ENCODE data around the gene ARHGAP26.
A peak's percentile ranks its signal among the peaks of the same experiment; 100 is the strongest.

Gene ARHGAP26

GRCh38 chr5:142767178-142767577 is 3.0 kb upstream of the ARHGAP26 start:
- no peak overlapping the region for H3K9ac ChIP-seq (ENCODE audit: insufficient read length, low read depth)
- H3K4me1 ChIP-seq (ENCODE audit: insufficient read depth, insufficient read length), result no peaks in the 10 kb centered on the region
- H3K27me3 ChIP-seq (ENCODE audit: insufficient read depth, insufficient read length), result peaks cover 33% of the 10 kb centered on the region
- TF ChIP-seq ZNF274 (IDR thresholded peaks at IDR 0.05; ENCODE audit: low read depth, low read length), result no peak
- TF ChIP-seq YY1 (IDR thresholded peaks at IDR 0.05; ENCODE audit: insufficient read depth, insufficient read length), result no peak
- no peak for TF ChIP-seq SUZ12 (IDR thresholded peaks at IDR 0.05; ENCODE audit: extremely low read depth, insufficient read depth, insufficient read length)
- DNase-seq (ENCODE audit: low read depth, low spot score), result no peak
- H3K36me3 ChIP-seq (ENCODE audit: insufficient read depth, insufficient read length, low read length), result no peaks in the 10 kb centered on the region
- H3K9me3 ChIP-seq (ENCODE audit: insufficient read depth, low read length), result no peaks in the 10 kb centered on the region
- no peak overlapping the region for H3K4me3 ChIP-seq (ENCODE audit: insufficient read length, low read depth)

- no peaks in the 10 kb centered on the region for H3K9me3 ChIP-seq (ENCODE audit: insufficient read depth, low read length)
- DNase-seq (ENCODE audit: low read depth, low spot score), result no peak
- H3K36me3 ChIP-seq (ENCODE audit: insufficient read depth, insufficient read length, low read length), result no peaks in the 10 kb centered on the region
- no peak for TF ChIP-seq YY1 (IDR thresholded peaks at IDR 0.05; ENCODE audit: insufficient read depth, insufficient read length)
- no peak for TF ChIP-seq ZNF274 (IDR thresholded peaks at IDR 0.05; ENCODE audit: low read depth, low read length)
- no peak for TF ChIP-seq SUZ12 (IDR thresholded peaks at IDR 0.05; ENCODE audit: extremely low read depth, insufficient read depth, insufficient read length)
- no peaks in the 10 kb centered on the region for H3K4me1 ChIP-seq (ENCODE audit: insufficient read depth, insufficient read length)
- no peak overlapping the region for H3K4me3 ChIP-seq (ENCODE audit: insufficient read length, low read depth)
- no peak overlapping the region for H3K9ac ChIP-seq (ENCODE audit: insufficient read length, low read depth)
- peaks cover 38% of the 10 kb centered on the region for H3K27me3 ChIP-seq (ENCODE audit: insufficient read depth, insufficient read length)
These were observed 2.3 kb upstream of the ARHGAP26 start for GRCh38 chr5:142767911-142768310.

- Histone ChIP-seq H3K9ac (ENCODE audit: insufficient read length, low read depth) (peak overlapping the region; percentile 83), H3K9me3 (ENCODE audit: insufficient read depth, low read length) (no peaks in the 10 kb centered on the region), H3K36me3 (ENCODE audit: insufficient read depth, insufficient read length, low read length) (no peaks in the 10 kb centered on the region), H3K4me1 (ENCODE audit: insufficient read depth, insufficient read length) (no peaks in the 10 kb centered on the region), H3K4me3 (ENCODE audit: insufficient read length, low read depth) (peak overlapping the region; percentile 75), H3K27me3 (ENCODE audit: insufficient read depth, insufficient read length) (peaks cover 38% of the 10 kb centered on the region)
- no peak for TF ChIP-seq SUZ12 (IDR thresholded peaks at IDR 0.05; ENCODE audit: extremely low read depth, insufficient read depth, insufficient read length)
- no peak for TF ChIP-seq ZNF274 (IDR thresholded peaks at IDR 0.05; ENCODE audit: low read depth, low read length)
- TF ChIP-seq YY1 (IDR thresholded peaks at IDR 0.05; ENCODE audit: insufficient read depth, insufficient read length), result no peak
- no peak for DNase-seq (ENCODE audit: low read depth, low spot score)
These were observed 855 bp upstream of the ARHGAP26 start for GRCh38 chr5:142769251-142769792.

DNA sequence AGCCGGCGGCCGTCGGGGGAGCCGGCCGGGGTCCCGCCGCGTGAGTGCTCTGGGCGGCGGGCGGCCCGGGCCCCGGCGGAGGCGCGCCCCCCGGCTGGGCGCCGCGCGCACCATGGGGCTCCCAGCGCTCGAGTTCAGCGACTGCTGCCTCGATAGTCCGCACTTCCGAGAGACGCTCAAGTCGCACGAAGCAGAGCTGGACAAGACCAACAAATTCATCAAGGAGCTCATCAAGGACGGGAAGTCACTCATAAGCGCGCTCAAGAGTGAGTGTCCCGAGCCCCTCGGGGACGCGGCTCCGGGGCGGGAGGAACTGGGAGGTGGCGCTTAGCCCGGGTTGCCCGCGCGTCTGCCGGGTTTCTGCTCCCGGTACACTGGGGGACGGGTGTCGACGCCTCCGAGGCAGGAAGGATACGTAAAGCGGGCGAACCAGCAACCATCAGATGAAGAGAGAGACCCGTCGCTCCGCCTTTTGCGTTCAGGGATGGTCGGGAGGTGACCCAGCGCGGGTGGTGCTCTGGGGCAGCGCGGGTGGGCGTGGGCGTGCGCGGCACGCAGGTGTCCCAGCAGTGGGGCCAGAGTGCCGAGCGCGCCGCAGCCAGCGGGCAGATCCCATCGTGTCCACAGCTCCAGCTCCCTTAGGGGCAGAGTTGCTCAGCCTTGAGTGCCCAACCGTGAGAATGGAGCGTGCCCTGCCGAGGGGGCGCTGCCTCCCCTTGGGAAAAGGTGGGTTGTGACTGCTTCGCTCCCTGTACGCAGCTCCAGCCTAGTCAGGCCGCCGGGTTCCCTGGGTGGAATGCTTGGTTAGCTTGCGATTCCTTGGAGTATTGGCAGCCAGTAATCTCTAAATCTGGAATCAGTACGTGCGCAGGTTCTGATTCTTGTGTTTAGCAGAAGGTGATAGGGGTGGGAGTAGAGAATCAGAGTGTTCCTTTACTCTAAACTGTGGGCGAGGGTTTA is 753 bp downstream of the ARHGAP26 start:
- TF ChIP-seq SUZ12 (IDR thresholded peaks at IDR 0.05; ENCODE audit: extremely low read depth, insufficient read depth, insufficient read length) (no peak), YY1 (IDR thresholded peaks at IDR 0.05; ENCODE audit: insufficient read depth, insufficient read length) (no peak), ZNF274 (IDR thresholded peaks at IDR 0.05; ENCODE audit: low read depth, low read length) (no peak)
- Histone ChIP-seq H3K9ac (ENCODE audit: insufficient read length, low read depth) (peak overlapping the region; percentile 77), H3K4me3 (ENCODE audit: insufficient read length, low read depth) (peak overlapping the region; percentile 62), H3K27me3 (ENCODE audit: insufficient read depth, insufficient read length) (peaks cover 38% of the 10 kb centered on the region), H3K9me3 (ENCODE audit: insufficient read depth, low read length) (no peaks in the 10 kb centered on the region), H3K4me1 (ENCODE audit: insufficient read depth, insufficient read length) (no peaks in the 10 kb centered on the region), H3K36me3 (ENCODE audit: insufficient read depth, insufficient read length, low read length) (no peaks in the 10 kb centered on the region)
- DNase-seq (ENCODE audit: low read depth, low spot score), result peak; percentile 20

- Histone ChIP-seq H3K27me3 (ENCODE audit: insufficient read depth, insufficient read length) (peaks cover 38% of the 10 kb centered on the region), H3K36me3 (ENCODE audit: insufficient read depth, insufficient read length, low read length) (no peaks in the 10 kb centered on the region), H3K9me3 (ENCODE audit: insufficient read depth, low read length) (no peaks in the 10 kb centered on the region), H3K4me3 (ENCODE audit: insufficient read length, low read depth) (peak overlapping the region; percentile 62), H3K4me1 (ENCODE audit: insufficient read depth, insufficient read length) (no peaks in the 10 kb centered on the region), H3K9ac (ENCODE audit: insufficient read length, low read depth) (peak overlapping the region; percentile 77)
- TF ChIP-seq YY1 (IDR thresholded peaks at IDR 0.05; ENCODE audit: insufficient read depth, insufficient read length), result no peak
- no peak for TF ChIP-seq ZNF274 (IDR thresholded peaks at IDR 0.05; ENCODE audit: low read depth, low read length)
- no peak for TF ChIP-seq SUZ12 (IDR thresholded peaks at IDR 0.05; ENCODE audit: extremely low read depth, insufficient read depth, insufficient read length)
- DNase-seq (ENCODE audit: low read depth, low spot score), result no peak
These were observed 1.5 kb downstream of the ARHGAP26 start for GRCh38 chr5:142771666-142772065.

GRCh38 chr5:142772446-142773293 is 2.5 kb downstream of the ARHGAP26 start:
- TF ChIP-seq ZNF274 (IDR thresholded peaks at IDR 0.05; ENCODE audit: low read depth, low read length) (no peak), SUZ12 (IDR thresholded peaks at IDR 0.05; ENCODE audit: extremely low read depth, insufficient read depth, insufficient read length) (no peak), YY1 (IDR thresholded peaks at IDR 0.05; ENCODE audit: insufficient read depth, insufficient read length) (no peak)
- Histone ChIP-seq H3K4me3 (ENCODE audit: insufficient read length, low read depth) (no peak overlapping the region), H3K36me3 (ENCODE audit: insufficient read depth, insufficient read length, low read length) (no peaks in the 10 kb centered on the region), H3K27me3 (ENCODE audit: insufficient read depth, insufficient read length) (peaks cover 38% of the 10 kb centered on the region), H3K4me1 (ENCODE audit: insufficient read depth, insufficient read length) (no peaks in the 10 kb centered on the region), H3K9ac (ENCODE audit: insufficient read length, low read depth) (no peak overlapping the region), H3K9me3 (ENCODE audit: insufficient read depth, low read length) (no peaks in the 10 kb centered on the region)
- DNase-seq (ENCODE audit: low read depth, low spot score), result no peak

All from NT2/D1 (cell line).